Gastrocnemius medialis (tissue), 4 donors: ENCODE measurements around the gene OAS3.

Experiments
- POLR2A ChIP-seq, 2 donors: fragments of 450-650 bp; IDR thresholded peaks; one replicate each; pipeline ENCODE4 v1.6.1; 2017; ENCODE audit warnings: antibody characterized with exemption in 2 of 2, mild to moderate bottlenecking in 2 of 2, moderate library complexity in 2 of 2
- TF ChIP-seq, protein P1 (sequence below), 5 experiments: fragments of 450-650 bp in 3 of 5; fragments of 200-600 bp in 2 of 5; sonication (generic) in 2 of 5; IDR thresholded peaks in 4 of 5; conservative IDR thresholded peaks in 1 of 5; 1 replicate in 4 of 5; 2 replicates in 1 of 5; pipeline ENCODE4 v1.5.1; 2016 to 2019; ENCODE audit warnings: antibody characterized with exemption in 5 of 5, mild to moderate bottlenecking in 3 of 5, moderate library complexity in 3 of 5

DNA sequence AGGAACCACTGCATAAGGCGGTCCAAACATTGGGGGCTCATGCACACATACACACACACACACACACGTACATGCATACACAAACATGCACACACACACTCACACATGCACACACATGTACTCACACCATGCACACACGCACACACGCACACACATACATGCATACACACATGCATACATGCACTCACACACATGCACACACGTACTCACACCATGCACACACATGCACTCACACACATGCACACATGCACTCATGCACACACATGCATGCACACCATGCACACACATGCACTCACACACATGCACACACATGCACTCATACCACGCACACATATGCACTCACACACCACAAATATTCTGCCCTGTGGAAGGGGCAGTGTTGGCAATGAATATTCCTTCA is 62.2 kb downstream of the OAS3 start:
- TF ChIP-seq, protein P1, sequence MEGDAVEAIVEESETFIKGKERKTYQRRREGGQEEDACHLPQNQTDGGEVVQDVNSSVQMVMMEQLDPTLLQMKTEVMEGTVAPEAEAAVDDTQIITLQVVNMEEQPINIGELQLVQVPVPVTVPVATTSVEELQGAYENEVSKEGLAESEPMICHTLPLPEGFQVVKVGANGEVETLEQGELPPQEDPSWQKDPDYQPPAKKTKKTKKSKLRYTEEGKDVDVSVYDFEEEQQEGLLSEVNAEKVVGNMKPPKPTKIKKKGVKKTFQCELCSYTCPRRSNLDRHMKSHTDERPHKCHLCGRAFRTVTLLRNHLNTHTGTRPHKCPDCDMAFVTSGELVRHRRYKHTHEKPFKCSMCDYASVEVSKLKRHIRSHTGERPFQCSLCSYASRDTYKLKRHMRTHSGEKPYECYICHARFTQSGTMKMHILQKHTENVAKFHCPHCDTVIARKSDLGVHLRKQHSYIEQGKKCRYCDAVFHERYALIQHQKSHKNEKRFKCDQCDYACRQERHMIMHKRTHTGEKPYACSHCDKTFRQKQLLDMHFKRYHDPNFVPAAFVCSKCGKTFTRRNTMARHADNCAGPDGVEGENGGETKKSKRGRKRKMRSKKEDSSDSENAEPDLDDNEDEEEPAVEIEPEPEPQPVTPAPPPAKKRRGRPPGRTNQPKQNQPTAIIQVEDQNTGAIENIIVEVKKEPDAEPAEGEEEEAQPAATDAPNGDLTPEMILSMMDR (IDR thresholded peaks at IDR 0.05 in 4 of 5, conservative IDR thresholded peaks at IDR 0.05 in 1 of 5) = no peak
- no peak for TF ChIP-seq POLR2A (IDR thresholded peaks at IDR 0.05)
